Neural crest cell (in vitro differentiated cells): ENCODE measurements around the gene INMT. TPM values are rescaled to one million over a fixed set of nuclear protein-coding genes. Genes with fewer than 3 reads are reported as not detected.

Experiments used
- DNase-seq: peaks from one replicate; pipeline ENCODE4 v3.0.0; 2021; ENCODE audit warnings: low read depth, mixed read lengths, low spot score
- H3K27ac Mint-ChIP-seq: one replicate; pipeline ENCODE4 v1.8.0; 2021; ENCODE audit warnings: mild to moderate bottlenecking, mixed read lengths; ENCODE audit not compliant: unreplicated experiment
- H3K27me3 Mint-ChIP-seq: 2 replicates; pipeline ENCODE4 v1.8.0; 2021; ENCODE audit warnings: low read depth, mild to moderate bottlenecking, mixed read lengths
- H3K36me3 Mint-ChIP-seq: 2 replicates; pipeline ENCODE4 v1.8.0; 2021; ENCODE audit warnings: low read depth, mild to moderate bottlenecking, mixed read lengths
- H3K4me1 Mint-ChIP-seq: 2 replicates; pipeline ENCODE4 v1.8.0; 2021; ENCODE audit warnings: mixed read lengths
- H3K4me3 Mint-ChIP-seq: one replicate; pipeline ENCODE4 v1.8.0; 2021; ENCODE audit warnings: mild to moderate bottlenecking, mixed read lengths
- H3K9me3 Mint-ChIP-seq: 2 replicates; pipeline ENCODE4 v1.8.0; 2021; ENCODE audit warnings: mixed read lengths
- total RNA-seq: library from RNA; stranded (reverse); gene quantifications from 2 replicates; pipeline ENCODE4 v1.2.1, GENCODE V29; 2021
- TF ChIP-seq, protein P1 (sequence below): fragments of 200-600 bp; sonication (generic); conservative IDR thresholded peaks from 2 replicates; pipeline ENCODE4 v1.5.0; 2021; ENCODE audit warnings: antibody characterized with exemption, mild to moderate bottlenecking

INMT gene
- total RNA-seq, 1 donor from 2014 or later, result 0.77 TPM

DNA sequence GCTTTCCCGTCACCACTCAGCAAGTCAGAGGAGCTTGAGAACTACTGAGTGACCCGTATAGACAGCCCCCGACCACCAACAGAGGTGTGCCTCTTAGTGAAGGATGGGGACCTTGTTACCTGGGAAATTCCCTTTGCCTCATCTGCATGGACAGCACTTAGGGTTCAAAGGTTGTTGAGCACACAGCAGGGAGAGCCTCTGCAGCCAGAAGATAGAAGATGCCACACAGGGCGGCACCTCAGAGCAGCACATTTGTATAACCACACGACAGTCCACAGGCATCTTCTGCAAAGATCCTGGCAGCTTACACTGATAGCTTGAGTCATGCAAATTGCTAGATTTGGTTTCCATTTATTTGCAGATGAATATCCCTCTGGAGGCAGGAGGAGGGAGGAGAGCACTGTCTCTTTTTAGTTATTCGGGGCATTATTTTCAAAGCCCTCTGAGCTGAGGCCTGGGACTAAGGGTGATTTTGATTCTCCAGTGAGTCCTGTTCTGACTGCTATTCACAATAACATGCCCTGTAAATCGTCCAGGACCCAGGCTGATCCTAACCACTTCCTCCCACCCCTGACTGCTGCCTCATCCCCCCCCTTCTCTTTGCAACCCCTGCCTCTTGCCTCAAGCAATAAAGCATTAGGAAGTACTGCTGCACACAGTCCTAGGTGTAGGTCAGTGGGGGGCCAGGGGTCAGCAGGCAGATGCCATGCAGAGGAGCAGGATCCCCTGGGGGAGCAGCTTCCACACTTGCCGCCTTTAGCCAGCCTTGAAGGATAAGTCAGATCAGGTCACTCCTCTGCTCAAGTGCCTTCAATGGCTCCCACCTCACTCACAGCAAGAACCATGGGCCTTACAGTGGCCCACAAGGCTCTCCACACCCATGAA lies 24.6 kb upstream of the INMT start:
- Mint-ChIP-seq H3K27me3 (peaks cover 2% of the 10 kb centered on the region), H3K4me1 (no peaks in the 10 kb centered on the region), H3K9me3 (no peaks in the 10 kb centered on the region), H3K4me3 (no peak overlapping the region), H3K36me3 (no peaks in the 10 kb centered on the region), H3K27ac (no peak overlapping the region)
- TF ChIP-seq, protein P1, sequence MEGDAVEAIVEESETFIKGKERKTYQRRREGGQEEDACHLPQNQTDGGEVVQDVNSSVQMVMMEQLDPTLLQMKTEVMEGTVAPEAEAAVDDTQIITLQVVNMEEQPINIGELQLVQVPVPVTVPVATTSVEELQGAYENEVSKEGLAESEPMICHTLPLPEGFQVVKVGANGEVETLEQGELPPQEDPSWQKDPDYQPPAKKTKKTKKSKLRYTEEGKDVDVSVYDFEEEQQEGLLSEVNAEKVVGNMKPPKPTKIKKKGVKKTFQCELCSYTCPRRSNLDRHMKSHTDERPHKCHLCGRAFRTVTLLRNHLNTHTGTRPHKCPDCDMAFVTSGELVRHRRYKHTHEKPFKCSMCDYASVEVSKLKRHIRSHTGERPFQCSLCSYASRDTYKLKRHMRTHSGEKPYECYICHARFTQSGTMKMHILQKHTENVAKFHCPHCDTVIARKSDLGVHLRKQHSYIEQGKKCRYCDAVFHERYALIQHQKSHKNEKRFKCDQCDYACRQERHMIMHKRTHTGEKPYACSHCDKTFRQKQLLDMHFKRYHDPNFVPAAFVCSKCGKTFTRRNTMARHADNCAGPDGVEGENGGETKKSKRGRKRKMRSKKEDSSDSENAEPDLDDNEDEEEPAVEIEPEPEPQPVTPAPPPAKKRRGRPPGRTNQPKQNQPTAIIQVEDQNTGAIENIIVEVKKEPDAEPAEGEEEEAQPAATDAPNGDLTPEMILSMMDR, result no peak
- DNase-seq, result no peak

DNA sequence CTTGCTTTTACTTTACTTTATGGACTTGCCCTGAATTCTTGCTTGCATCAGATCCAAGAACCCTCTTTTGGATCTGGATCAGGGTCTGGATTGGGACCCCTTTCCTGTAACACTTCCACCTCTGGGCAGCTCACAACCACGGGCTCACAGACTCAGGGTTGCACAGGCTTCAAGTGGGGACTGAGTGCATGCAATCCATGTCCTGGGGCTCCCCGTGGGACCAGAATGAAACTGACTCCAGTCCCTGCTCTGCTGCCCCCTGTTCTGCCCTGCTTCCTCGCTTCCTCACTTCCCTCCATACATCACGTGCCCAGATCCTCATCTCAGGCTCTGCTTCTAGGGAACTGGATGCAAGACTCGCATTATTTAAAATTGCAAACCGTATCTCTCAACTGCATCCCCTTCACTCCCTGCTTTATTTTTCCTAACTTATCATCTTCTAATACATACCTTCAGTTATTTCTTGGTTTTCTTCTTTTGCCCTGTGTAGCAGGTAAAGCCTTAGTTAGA lies 23.3 kb upstream of the INMT start:
- TF ChIP-seq, protein P1, result no peak
- peaks cover 2% of the 10 kb centered on the region for H3K27me3 Mint-ChIP-seq
- no peak overlapping the region for H3K4me3 Mint-ChIP-seq
- H3K36me3 Mint-ChIP-seq, result no peaks in the 10 kb centered on the region
- H3K4me1 Mint-ChIP-seq, result no peaks in the 10 kb centered on the region
- no peaks in the 10 kb centered on the region for H3K9me3 Mint-ChIP-seq
- no peak for DNase-seq
- H3K27ac Mint-ChIP-seq, result no peak overlapping the region

DNA sequence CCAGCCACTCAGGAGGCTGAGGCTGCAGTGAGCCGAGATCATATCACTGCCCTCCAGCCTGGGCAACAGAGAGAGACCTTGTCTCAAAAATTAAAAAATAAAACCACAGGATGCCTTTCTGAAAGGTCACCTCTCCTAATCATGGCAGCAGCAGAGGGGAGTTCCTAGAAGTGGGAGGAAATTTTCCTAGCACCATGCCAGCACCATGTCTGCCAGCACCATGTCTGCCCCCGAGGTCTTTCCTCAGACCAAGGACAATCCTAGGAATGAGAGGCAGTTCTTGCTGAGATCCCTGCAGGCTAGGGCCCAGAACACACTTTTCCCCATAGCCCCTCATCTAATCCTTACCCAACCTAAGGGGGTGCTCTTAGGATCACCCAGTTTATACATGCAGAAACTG lies 22.3 kb upstream of the INMT start:
- DNase-seq, result no peak
- TF ChIP-seq, protein P1, result no peak
- Mint-ChIP-seq H3K27ac (no peak overlapping the region), H3K27me3 (peaks cover 2% of the 10 kb centered on the region), H3K36me3 (no peaks in the 10 kb centered on the region), H3K9me3 (no peaks in the 10 kb centered on the region), H3K4me1 (no peaks in the 10 kb centered on the region), H3K4me3 (no peak overlapping the region)

DNA sequence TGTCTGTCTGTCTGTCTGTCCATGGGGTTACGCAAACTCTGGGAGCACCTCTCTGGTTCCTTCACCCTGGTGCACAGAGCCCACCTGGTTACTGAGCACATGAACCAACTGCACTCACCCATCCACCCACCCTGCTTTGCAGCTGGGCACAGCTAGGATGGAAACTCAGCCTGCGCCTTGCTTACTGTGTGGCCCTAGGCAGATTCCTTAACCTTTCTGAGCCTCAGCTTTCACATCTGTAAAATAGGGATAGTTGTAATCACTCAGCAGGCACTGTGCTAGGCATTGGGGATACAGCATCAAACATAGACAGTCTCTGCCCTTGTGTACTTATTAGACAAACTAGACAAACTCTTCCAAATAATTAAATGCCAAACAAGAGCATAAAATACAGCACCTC lies 21.8 kb upstream of the INMT start:
- Mint-ChIP-seq H3K27me3 (peaks cover 2% of the 10 kb centered on the region), H3K36me3 (no peaks in the 10 kb centered on the region), H3K9me3 (no peaks in the 10 kb centered on the region), H3K27ac (no peak overlapping the region), H3K4me1 (no peaks in the 10 kb centered on the region), H3K4me3 (no peak overlapping the region)
- no peak for DNase-seq
- TF ChIP-seq, protein P1, result no peak

DNA sequence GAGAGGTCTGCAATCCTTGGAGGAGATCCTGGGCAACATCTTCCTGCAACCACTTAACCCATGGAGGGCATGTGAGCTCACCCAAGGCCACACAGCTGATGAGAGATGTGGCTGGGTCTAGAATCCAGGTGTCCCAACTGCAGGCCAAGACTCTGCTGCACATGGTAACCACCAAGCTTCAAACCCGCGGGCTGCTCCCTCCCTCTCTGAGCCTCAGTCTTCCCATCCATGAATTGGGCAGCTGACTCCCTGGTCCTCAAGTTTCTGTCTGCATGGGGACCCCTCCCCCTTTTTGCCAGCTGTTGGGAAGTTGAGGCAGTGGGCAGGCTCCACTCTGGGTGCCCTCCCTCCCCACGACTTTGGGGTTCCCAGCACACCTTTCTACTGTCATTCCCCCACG lies 20.9 kb upstream of the INMT start:
- no peak for DNase-seq
- peaks cover 2% of the 10 kb centered on the region for H3K27me3 Mint-ChIP-seq
- no peaks in the 10 kb centered on the region for H3K4me1 Mint-ChIP-seq
- H3K27ac Mint-ChIP-seq, result no peak overlapping the region
- no peaks in the 10 kb centered on the region for H3K36me3 Mint-ChIP-seq
- no peak overlapping the region for H3K4me3 Mint-ChIP-seq
- H3K9me3 Mint-ChIP-seq, result no peaks in the 10 kb centered on the region
- TF ChIP-seq, protein P1, result no peak
